ENCODE measurements around the gene ATP9A.

GRCh38 chr20:51594236-51595057 is 173.7 kb downstream of the ATP9A start:
- TF ChIP-seq CTCF (IDR thresholded peaks at IDR 0.05) (no peak), POLR2AphosphoS5 (IDR thresholded peaks at IDR 0.05) (no peak), POLR2A (IDR thresholded peaks at IDR 0.05) (no peak)
